CD4-positive, CD25-positive, alpha-beta regulatory T cell (primary cell): ENCODE results near the gene SMS. TPM values are rescaled to one million over a fixed set of nuclear protein-coding genes. Genes with fewer than 3 reads are reported as not detected.

Experiments used
- ATAC-seq, 2 donors: fragments of 150-1000 bp; cut with Tn5 transposase; one replicate each; pipeline ENCODE4 v1.10.0; 2021; ENCODE audit warnings: low read depth in 2 of 2, moderate number of reproducible peaks in 2 of 2, moderate library complexity in 1 of 2
- DNase-seq, 3 donors: peaks; one replicate each; pipeline versions ENCODE4 v3.0.0 to v3.0.0-alpha.2; 2012 to 2022; ENCODE audit warnings: mixed read lengths in 1 of 3
- H3K27ac ChIP-seq: one replicate; pipeline ENCODE4 v1.7.0; 2013; ENCODE audit warnings: mild to moderate bottlenecking, low read length; ENCODE audit not compliant: insufficient read depth, poor library complexity, severe bottlenecking
- H3K27me3 ChIP-seq: one replicate; pipeline ENCODE4 v1.7.0; 2013; ENCODE audit warnings: low read length; ENCODE audit not compliant: control insufficient read depth, insufficient read depth
- H3K36me3 ChIP-seq: one replicate; pipeline ENCODE4 v1.7.0; 2013; ENCODE audit warnings: mild to moderate bottlenecking, low read length, moderate library complexity; ENCODE audit not compliant: control insufficient read depth, insufficient read depth
- H3K4me1 ChIP-seq: 2 replicates; pipeline ENCODE4 v1.7.0; 2013; ENCODE audit warnings: mild to moderate bottlenecking, low read length; ENCODE audit not compliant: insufficient read depth, control insufficient read depth, poor library complexity, severe bottlenecking
- H3K4me3 ChIP-seq: one replicate; pipeline ENCODE4 v1.7.0; 2013; ENCODE audit warnings: low read depth, mild to moderate bottlenecking, low read length, moderate library complexity
- H3K9me3 ChIP-seq, 2 experiments: 1 replicate in 1 of 2; 2 replicates in 1 of 2; pipeline ENCODE4 v1.7.0; 2013; ENCODE audit warnings: low read length in 2 of 2, mild to moderate bottlenecking in 1 of 2, moderate library complexity in 1 of 2; ENCODE audit not compliant: control insufficient read depth in 2 of 2
- H3K27ac Mint-ChIP-seq, 3 donors: one replicate each; pipeline ENCODE4 v1.8.0; 2020 to 2022; ENCODE audit warnings: mild to moderate bottlenecking in 3 of 3, mixed read lengths in 3 of 3, moderate library complexity in 2 of 3
- H3K27me3 Mint-ChIP-seq: one replicate; pipeline ENCODE4 v1.8.0; 2022; ENCODE audit warnings: mild to moderate bottlenecking, mixed read lengths
- H3K36me3 Mint-ChIP-seq: one replicate; pipeline ENCODE4 v1.8.0; 2020; ENCODE audit warnings: mixed read lengths
- H3K4me1 Mint-ChIP-seq, 4 donors: one replicate each; pipeline ENCODE4 v1.8.0; 2020 to 2022; ENCODE audit warnings: mixed read lengths in 4 of 4, mild to moderate bottlenecking in 1 of 4
- H3K4me3 Mint-ChIP-seq, 4 donors: one replicate each; pipeline ENCODE4 v1.8.0; 2020 to 2022; ENCODE audit warnings: mild to moderate bottlenecking in 4 of 4, mixed read lengths in 4 of 4, moderate library complexity in 3 of 4
- H3K9me3 Mint-ChIP-seq, 7 donors: one replicate each; pipeline ENCODE4 v1.8.0; 2020 to 2022; ENCODE audit warnings: mixed read lengths in 7 of 7, mild to moderate bottlenecking in 3 of 7, moderate library complexity in 2 of 7
- polyA plus RNA-seq, 4 donors: library from polyadenylated mRNA; unstranded; fragments of 300-500 nt; fragmentation: Illumina TruSeq; gene quantifications; one replicate each; pipeline ENCODE4 v1.2.3, GENCODE V29; 2021
- total RNA-seq: library from RNA; stranded (reverse); gene quantifications from one replicate; pipeline ENCODE4 v1.2.3, GENCODE V29; 2022

SMS gene
- total and polyA plus RNA-seq, 5 donors from 2014 or later, result 24.0 to 105 (median 69.1) TPM

GRCh38 chrX:21985332-21985777 lies 44.8 kb downstream of the SMS start:
- no peak overlapping the region for H3K4me3 ChIP-seq
- Mint-ChIP-seq H3K36me3 (peaks cover 6% of the 10 kb centered on the region), H3K9me3 (no peaks in the 10 kb centered on the region), H3K27ac (no peak overlapping the region), H3K4me3 (no peak overlapping the region), H3K27me3 (no peaks in the 10 kb centered on the region), H3K4me1 (peaks cover 4 to 12% (median 7%) of the 10 kb centered on the region in 4 donors)
- no peaks in the 10 kb centered on the region for H3K4me1 ChIP-seq
- no peaks in the 10 kb centered on the region for H3K9me3 ChIP-seq
- H3K36me3 ChIP-seq, result peaks cover 3% of the 10 kb centered on the region
- DNase-seq, result peak; percentile 46 to 85 (median 73)
- H3K27me3 ChIP-seq, result no peaks in the 10 kb centered on the region
- H3K27ac ChIP-seq, result no peak overlapping the region
- ATAC-seq, result peak; percentile 98 to 99

GRCh38 chrX:21986596-21986995 lies 46.1 kb downstream of the SMS start:
- Mint-ChIP-seq H3K27me3 (no peaks in the 10 kb centered on the region), H3K36me3 (peaks cover 6% of the 10 kb centered on the region), H3K9me3 (no peaks in the 10 kb centered on the region), H3K4me1 (peaks cover 4 to 18% (median 8%) of the 10 kb centered on the region in 4 donors), H3K27ac (no peak overlapping the region), H3K4me3 (no peak overlapping the region)
- H3K36me3 ChIP-seq, result peaks cover 3% of the 10 kb centered on the region
- no peak for DNase-seq
- H3K27ac ChIP-seq, result no peak overlapping the region
- H3K9me3 ChIP-seq, result no peaks in the 10 kb centered on the region
- no peak for ATAC-seq
- no peaks in the 10 kb centered on the region for H3K4me1 ChIP-seq
- H3K27me3 ChIP-seq, result no peaks in the 10 kb centered on the region
- H3K4me3 ChIP-seq, result no peak overlapping the region

- Mint-ChIP-seq H3K4me1 (peaks cover 4 to 22% (median 8%) of the 10 kb centered on the region in 4 donors), H3K27me3 (no peaks in the 10 kb centered on the region), H3K4me3 (no peak overlapping the region), H3K36me3 (peaks cover 12% of the 10 kb centered on the region), H3K27ac (peak overlapping the region in 2 of 3 donors; percentile 33 to 63), H3K9me3 (no peaks in the 10 kb centered on the region)
- no peaks in the 10 kb centered on the region for H3K9me3 ChIP-seq
- H3K4me3 ChIP-seq, result no peak overlapping the region
- DNase-seq, result no peak
- no peak overlapping the region for H3K27ac ChIP-seq
- H3K27me3 ChIP-seq, result no peaks in the 10 kb centered on the region
- H3K36me3 ChIP-seq, result peaks cover 10% of the 10 kb centered on the region
- no peaks in the 10 kb centered on the region for H3K4me1 ChIP-seq
- ATAC-seq, result no peak
Measured at GRCh38 chrX:21989384-21989783, 48.9 kb downstream of the SMS start.

- Mint-ChIP-seq H3K4me1 (peaks cover 0 to 20% (median 2%) of the 10 kb centered on the region in 4 donors), H3K27ac (peak overlapping the region in 1 of 3 donors; percentile 20), H3K9me3 (no peaks in the 10 kb centered on the region), H3K4me3 (no peak overlapping the region), H3K27me3 (no peaks in the 10 kb centered on the region), H3K36me3 (peaks cover 12% of the 10 kb centered on the region)
- no peaks in the 10 kb centered on the region for H3K27me3 ChIP-seq
- ATAC-seq (no peak), DNase-seq (no peak)
- H3K36me3 ChIP-seq, result peaks cover 10% of the 10 kb centered on the region
- no peak overlapping the region for H3K27ac ChIP-seq
- no peaks in the 10 kb centered on the region for H3K9me3 ChIP-seq
- H3K4me1 ChIP-seq, result no peaks in the 10 kb centered on the region
- no peak overlapping the region for H3K4me3 ChIP-seq
Measured at GRCh38 chrX:21990832-21991231, 50.3 kb downstream of the SMS start.

- Histone ChIP-seq H3K36me3 (peaks cover 8% of the 10 kb centered on the region), H3K27ac (no peak overlapping the region), H3K27me3 (no peaks in the 10 kb centered on the region), H3K9me3 (no peaks in the 10 kb centered on the region), H3K4me1 (no peaks in the 10 kb centered on the region), H3K4me3 (no peak overlapping the region)
- ATAC-seq, result no peak
- H3K27me3 Mint-ChIP-seq, result no peaks in the 10 kb centered on the region
- peaks cover under 1 to 23% (median 4%) of the 10 kb centered on the region in 4 donors for H3K4me1 Mint-ChIP-seq
- H3K27ac Mint-ChIP-seq, result peak overlapping the region in 2 of 3 donors; percentile 20 to 24
- DNase-seq, result no peak
- peaks cover 12% of the 10 kb centered on the region for H3K36me3 Mint-ChIP-seq
- H3K9me3 Mint-ChIP-seq, result peaks cover 0 to under 1% (median 0%) of the 10 kb centered on the region in 7 donors
- peak overlapping the region in 1 of 4 donors; percentile 9 for H3K4me3 Mint-ChIP-seq
Measured at GRCh38 chrX:21991504-21991903, 51.0 kb downstream of the SMS start.

GRCh38 chrX:21993265-21993664 lies 52.8 kb downstream of the SMS start:
- peaks cover 7% of the 10 kb centered on the region for H3K36me3 ChIP-seq
- H3K4me3 ChIP-seq, result no peak overlapping the region
- DNase-seq (no peak), ATAC-seq (peak in 1 of 2 donors; percentile 31)
- H3K4me1 ChIP-seq, result no peaks in the 10 kb centered on the region
- no peaks in the 10 kb centered on the region for H3K27me3 ChIP-seq
- H3K27ac Mint-ChIP-seq, result no peak overlapping the region
- no peak overlapping the region for H3K27ac ChIP-seq
- H3K36me3 Mint-ChIP-seq, result peaks cover 12% of the 10 kb centered on the region
- H3K9me3 Mint-ChIP-seq, result peaks cover 0 to 5% (median 0%) of the 10 kb centered on the region in 7 donors
- no peaks in the 10 kb centered on the region for H3K9me3 ChIP-seq
- no peaks in the 10 kb centered on the region for H3K27me3 Mint-ChIP-seq
- H3K4me3 Mint-ChIP-seq, result no peak overlapping the region
- H3K4me1 Mint-ChIP-seq, result peaks cover 6 to 28% (median 9%) of the 10 kb centered on the region in 4 donors

GRCh38 chrX:21996872-21997455 lies 56.5 kb downstream of the SMS start:
- no peaks in the 10 kb centered on the region for H3K27me3 Mint-ChIP-seq
- Histone ChIP-seq H3K36me3 (peaks cover 4% of the 10 kb centered on the region), H3K27me3 (no peaks in the 10 kb centered on the region), H3K4me3 (no peak overlapping the region), H3K4me1 (no peaks in the 10 kb centered on the region), H3K27ac (no peak overlapping the region), H3K9me3 (no peaks in the 10 kb centered on the region)
- H3K36me3 Mint-ChIP-seq, result peaks cover 12% of the 10 kb centered on the region
- H3K9me3 Mint-ChIP-seq, result peaks cover 0 to 5% (median 0%) of the 10 kb centered on the region in 7 donors
- ATAC-seq (no peak), DNase-seq (peak in 1 of 3 donors; percentile 41)
- peaks cover 6 to 11% (median 7%) of the 10 kb centered on the region in 4 donors for H3K4me1 Mint-ChIP-seq
- H3K27ac Mint-ChIP-seq, result peak overlapping the region in 2 of 3 donors; percentile 6 to 78
- H3K4me3 Mint-ChIP-seq, result peak overlapping the region in 1 of 4 donors; percentile 4

- H3K27ac ChIP-seq, result no peak overlapping the region
- Mint-ChIP-seq H3K27me3 (no peaks in the 10 kb centered on the region), H3K4me3 (no peak overlapping the region), H3K9me3 (peaks cover 0 to 5% (median 0%) of the 10 kb centered on the region in 7 donors), H3K4me1 (peaks cover 6 to 11% (median 7%) of the 10 kb centered on the region in 4 donors), H3K27ac (peak overlapping the region in 1 of 3 donors; percentile 8), H3K36me3 (peaks cover 11% of the 10 kb centered on the region)
- H3K27me3 ChIP-seq, result no peaks in the 10 kb centered on the region
- H3K36me3 ChIP-seq, result peaks cover 2% of the 10 kb centered on the region
- no peak overlapping the region for H3K4me3 ChIP-seq
- no peak for DNase-seq
- H3K9me3 ChIP-seq, result no peaks in the 10 kb centered on the region
- H3K4me1 ChIP-seq, result no peaks in the 10 kb centered on the region
- ATAC-seq, result no peak
Measured at GRCh38 chrX:21998037-21998436, 57.5 kb downstream of the SMS start.
